Stimulated activated CD4-positive, alpha-beta T cell treated with anti-CD3 and anti-CD28 coated beads, Interleukin-1b, Interleukin-23, amount 100 ng/mL, for 48 hours (primary cell): ENCODE results near the gene KHDC1.
"Not testable (repeated sequence)": the region's sequence is repeated elsewhere in the genome, so short reads cannot be mapped to it uniquely, and the experiment has no call there.

Experiments used
- DNase-seq: peaks from one replicate; pipeline ENCODE4 v3.0.0-alpha.2; 2020

Gene KHDC1, protein sequence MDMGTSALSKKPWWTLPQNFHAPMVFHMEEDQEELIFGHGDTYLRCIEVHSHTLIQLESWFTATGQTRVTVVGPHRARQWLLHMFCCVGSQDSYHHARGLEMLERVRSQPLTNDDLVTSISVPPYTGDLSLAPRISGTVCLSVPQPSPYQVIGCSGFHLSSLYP

DNA sequence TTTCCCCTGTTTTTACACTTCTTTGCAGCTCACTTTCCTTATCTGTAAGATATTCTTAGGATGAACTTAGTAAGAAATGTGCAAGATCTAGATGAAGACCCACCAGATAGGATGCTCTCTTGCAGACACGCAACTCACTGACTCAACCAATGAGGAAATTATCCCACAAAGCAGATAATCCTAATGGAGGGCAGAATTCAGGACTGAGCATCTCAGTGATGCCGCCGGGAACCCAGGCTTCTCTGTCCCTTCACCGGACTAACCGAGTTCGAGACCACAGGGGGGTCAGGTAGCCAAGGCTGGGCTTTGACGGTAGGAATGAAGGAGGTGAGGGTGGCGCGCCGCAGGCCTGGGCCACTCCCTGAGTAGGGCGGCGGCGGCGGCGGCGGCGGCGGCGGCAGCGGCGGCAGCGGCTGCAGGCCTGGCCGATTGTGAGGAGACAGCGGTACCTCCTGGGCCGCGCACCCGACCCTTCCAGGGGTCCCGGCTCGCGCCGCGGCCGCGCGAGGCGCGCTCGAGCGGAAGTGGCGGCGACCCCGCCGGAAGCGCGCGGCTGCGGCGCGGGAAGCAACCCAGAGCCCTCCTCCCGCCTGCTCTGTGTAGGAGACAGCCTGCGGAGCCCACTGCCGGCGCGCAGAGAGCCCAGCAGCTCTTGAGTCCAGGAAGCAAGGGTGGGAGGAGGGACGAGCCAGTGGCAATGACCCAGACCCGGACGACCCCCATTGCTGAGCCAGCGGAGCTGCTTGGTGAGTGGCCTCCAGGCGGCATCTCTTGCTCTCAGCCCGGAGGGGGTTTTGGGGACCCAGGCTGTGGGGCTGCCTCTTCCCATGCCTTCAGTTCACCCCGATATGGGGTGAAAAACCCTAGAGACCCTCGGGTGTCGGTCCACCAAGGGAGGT lies at the start of gene KHDC1:
Gene KHDC1, minus strand, starts transcription at position 526 of the 899 bp plus-strand sequence. CDS start 20,679 bp downstream, outside the sequence.
- DNase-seq = peak; percentile 46

DNA sequence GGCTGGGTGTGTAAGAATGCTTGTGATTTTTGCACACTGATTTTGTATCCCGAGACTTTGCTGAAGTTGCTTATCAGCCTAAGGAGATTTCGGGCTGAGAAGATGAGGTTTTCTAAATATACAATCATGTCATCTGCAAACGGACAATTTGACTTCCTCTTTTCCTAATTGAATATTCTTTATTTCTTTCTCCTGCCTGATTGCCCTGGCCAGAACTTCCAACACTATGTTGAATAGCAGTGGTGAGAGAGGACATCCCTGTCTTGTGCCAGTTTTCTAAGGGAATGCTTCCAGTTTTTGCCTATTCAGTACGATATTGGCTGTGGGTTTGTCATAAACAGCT lies 47.5 kb upstream of the KHDC1 start:
- DNase-seq = not testable (repeated sequence)

DNA sequence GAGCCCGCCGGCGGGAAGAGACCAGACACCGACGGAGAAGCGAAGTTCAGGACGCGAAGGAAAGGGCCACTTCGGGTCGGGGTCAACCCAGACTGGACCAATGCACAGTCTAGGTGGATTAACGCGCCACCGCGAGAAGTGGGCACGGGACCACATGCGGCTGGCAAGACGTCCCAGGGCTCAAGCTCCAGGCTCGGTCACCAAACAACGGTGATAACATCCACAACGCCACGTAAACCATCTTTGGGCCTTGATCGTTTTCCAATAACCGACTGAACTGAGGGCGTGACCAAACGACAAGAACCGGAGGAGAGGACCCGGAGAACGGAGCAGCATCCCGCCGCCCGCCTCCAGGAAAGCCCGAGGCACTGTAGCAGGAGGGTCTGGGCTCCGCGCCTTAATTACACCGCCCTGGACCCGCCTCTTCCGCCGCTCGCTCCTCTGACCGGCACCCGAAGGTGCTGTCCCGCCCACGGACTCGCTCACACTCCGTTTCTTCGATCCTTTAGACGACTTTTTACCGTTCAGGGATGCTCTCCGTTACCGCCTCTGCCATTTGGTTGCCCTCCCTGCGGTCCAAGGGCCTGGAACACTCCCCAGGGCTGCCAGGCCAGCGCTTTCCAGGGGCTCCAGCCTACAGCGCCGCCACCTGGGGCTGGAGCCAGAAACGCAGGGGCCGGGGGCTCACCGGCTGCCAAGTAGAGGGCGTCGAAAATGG lies 46.9 kb upstream of the KHDC1 start:
- peak; percentile 60 for DNase-seq

DNA sequence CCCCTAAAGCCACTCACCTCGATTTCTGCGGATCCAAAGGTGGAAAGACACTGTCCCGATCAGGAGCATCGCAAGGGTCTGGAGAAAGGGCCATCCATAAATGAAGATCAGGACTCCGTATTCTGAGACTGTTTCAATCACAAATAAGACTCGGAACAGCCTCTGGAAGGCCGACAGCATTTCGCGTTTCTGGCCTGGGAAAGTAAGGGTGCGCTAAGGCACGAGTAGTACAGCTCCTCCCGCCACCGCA lies 46.5 kb upstream of the KHDC1 start:
- no peak for DNase-seq

DNA sequence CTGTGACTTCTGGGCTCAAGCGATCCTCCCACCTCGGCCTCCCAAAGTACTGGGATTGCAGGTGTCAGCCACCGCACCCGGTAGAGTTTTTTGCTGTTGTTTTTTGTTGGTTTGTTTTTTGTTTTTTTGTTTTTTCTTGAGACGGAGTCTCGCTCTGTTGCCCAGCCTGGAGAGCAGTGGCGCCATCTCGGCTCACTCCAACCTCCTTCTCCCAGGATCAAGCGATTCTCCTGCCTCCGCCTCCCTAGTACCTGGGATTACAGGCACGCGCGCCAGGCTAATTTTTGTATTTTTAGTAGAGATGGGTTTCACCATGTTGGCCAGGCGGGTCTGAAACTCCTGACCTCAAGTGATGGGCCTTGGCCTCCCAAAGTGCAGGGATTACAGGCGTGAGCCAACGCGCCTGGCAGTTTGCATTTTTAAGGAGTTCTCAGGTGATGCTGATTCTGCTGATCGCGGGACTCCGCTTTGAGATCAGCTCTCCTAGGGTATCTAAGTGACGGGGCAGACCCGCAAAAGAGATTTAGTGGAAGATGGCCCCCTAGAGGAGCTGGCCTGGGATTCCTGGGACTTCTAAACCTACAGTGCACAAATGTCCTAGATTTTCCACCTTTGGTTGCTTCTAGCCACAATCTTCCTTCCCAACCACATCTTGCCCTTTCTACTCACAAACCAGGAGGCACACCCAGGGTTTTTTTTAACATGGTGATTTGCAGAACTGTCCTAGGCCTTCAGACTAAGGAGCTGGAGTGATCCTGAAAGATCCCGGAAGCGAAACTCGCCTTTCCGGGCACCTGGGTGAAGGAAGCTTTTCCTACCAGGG lies 45.9 kb upstream of the KHDC1 start:
- no peak for DNase-seq

DNA sequence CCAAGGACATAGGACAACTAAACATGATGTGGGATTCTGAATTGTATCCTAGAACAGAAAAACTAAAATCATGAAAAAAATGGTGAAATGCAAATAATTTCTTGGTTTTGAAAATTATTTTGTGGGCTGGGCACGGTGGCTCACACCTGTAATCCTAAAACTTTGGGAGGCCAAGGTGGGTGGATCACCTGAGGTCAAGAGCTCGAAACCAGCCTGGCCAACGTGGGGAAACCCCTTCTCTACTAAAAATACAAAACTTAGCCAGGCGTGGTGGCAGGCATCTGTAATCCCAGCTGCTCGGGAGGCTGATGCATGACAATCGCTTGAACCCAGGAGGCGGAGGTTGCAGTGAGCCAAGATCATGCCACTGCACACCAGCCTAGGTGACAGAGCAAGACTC lies 40.8 kb upstream of the KHDC1 start:
- not testable (repeated sequence) for DNase-seq

DNA sequence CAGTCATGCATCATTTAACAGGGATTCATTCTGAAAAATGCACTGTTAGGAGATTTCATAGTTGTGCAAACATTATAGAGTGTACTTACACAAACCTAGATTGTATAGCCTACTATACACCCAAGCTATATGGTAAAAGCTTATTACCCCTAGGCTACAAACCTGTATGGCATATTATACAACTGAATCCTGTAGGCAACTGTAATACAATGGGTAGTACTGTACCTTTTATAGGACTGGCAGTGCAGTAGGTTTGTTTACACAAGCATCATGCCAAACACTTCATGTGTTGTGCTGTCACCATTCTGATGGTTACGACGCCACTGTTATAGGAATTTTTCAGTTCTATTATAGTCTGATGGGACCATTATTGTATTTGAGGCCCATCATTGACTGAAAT lies 39.3 kb upstream of the KHDC1 start:
- DNase-seq = no peak

DNA sequence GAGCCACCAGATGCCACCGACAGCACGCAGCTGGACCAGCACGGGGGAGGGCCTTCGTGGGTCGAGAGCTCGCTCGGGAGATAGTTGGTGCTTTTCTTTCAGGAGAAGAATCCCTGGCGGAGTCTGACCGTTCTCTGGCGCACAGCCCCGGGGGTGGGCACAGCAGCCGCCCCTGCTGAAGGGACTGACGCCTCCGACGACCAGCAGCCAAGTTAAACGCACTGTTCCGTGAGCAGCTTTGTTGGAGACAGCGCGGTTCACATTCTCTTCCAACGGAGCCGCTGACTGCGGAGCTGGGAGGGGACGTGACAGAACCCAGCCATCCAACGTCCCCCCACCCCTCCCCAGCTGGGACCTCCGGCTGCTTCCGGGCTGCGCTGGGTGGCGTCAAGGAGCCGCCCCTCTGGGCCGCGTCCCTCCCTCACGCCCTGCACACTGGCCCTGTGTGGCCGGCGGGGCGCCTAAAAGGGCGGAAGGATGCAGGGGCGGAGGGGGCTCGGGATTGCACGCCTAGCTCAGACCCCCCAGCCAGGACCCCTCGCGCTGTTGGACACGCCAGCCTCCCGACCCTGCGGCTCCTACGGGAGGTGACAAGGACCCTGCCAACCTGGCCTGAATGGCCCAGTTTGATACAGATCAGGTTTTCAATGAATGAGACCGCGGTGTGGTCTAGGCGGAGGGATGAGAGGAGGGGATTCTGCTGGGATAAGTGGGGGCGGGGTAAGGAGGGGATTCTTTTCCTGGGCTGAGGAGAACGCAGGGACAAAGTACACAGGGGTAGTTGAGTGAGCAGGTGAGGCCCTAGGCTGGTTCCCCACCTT lies 36.4 kb upstream of the KHDC1 start:
- no peak for DNase-seq

DNA sequence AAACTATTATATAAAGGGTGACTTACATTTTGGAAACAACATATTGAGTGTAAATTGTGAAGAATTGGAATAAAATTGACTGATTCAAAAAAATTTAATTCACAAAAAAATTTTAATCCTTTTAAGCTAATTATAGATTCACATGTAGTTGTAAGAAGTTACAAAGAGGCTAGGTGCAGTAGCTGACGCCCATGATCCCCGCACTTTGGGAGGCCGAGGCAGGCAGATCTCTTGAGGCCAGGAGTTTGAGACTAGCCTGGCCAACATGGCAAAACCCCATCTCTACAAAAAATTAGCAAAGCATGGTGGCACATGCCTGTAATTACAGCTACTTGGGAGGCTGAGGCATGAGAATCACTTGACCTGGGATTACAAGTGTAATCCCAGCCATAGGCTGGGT lies 30.3 kb upstream of the KHDC1 start:
- no peak for DNase-seq

DNA sequence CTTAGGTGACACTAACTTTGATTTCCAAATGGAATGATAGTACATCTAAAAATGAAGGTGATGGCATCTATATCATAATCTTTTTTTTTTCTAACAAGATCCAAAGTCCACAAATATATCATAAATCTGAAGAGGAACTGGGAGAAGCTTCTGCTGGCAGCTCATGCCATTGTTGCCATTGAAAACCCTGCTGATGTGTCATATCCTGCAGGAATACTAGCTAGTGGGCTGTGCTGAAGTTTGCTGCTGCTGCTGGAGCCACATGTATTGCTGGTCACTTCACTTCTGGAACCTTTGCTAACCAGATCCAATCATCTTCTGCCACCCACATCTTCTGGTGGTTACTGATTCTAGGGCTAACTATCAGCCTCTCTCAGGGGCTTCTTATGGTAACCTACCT lies 27.4 kb upstream of the KHDC1 start:
- DNase-seq = no peak

DNA sequence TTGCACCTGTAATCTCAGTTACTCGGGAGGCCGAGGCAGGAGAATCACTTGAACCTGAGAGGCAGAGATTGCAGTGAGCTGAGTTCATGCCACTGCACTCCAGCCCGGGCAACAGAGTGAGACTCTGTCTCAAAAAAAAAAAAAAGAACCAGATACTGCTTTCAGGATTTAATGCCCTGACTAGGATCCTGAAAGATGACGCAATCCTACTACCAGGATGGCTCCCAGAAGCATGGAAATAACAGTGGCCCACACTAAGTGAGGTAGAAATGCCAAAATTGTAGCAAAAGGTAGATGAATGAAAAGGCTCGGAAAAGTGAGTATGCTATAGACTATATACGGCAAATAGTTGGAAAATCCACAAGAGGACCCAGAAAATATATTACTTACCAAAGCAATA lies 23.8 kb upstream of the KHDC1 start:
- no peak for DNase-seq

DNA sequence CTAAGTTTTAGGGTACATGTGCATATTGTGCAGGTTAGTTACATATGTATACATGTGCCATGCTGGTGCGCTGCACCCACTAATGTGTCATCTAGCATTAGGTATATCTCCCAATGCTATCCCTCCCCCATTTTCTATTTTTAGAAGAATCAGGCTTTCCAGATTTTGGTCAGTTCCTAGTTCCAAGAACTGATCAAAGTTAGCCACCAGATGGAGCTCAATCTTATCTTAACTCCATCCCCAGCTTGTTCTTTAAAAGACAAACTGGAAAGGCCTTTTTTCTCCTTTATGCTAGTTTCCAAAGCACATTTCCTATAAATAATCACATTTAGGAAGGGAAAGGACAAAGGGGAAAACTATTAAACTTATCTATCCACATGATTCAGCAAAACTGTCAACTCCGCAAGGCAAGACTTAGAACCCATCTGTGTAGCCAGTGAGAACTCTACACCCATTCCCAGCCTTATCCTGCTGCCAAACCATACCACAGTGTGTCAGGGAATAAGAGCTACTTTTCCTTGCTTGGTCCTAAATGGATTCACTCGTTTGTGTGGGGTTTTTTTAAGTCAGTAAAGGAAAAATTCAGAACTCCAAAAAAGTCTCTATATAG lies 22.8 kb upstream of the KHDC1 start:
- DNase-seq = no peak

DNA sequence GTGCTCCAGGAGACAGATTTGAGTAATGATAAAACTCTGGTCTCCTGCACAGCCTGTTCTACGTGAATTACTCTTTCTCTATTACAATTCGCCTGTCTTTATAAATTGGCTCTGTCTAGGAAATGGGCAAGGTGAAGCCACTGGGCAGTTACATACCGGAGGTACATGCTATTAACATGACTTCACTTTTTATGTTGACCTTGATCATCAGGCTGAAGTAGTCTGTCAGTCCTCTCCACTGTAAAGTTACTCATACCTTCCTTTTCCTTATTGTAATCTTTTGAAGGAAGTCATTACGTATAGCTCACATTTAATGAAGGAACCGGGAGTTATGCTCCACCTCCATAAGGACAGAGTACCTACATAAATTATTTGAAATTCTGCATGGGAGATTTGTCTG lies 19.9 kb upstream of the KHDC1 start:
- DNase-seq = no peak

DNA sequence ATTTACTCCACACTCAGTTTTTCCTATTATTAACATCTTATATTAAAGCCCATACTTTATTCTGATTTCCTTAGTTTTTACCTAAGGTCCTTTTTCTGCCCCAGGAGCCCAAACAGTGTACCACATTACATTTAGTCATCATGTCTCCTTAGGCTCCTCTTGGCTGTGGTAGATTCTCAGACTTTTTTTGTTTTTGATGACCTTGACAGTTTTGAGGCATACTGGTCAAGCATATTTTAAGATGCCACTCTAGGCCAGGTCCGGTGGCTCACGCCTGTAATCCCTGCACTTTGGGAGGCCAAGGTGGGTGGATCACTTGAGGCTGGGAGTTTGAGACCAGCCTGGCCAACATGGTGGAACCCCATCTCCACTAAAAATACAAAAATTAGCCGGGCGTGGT lies 18.7 kb upstream of the KHDC1 start:
- DNase-seq = not testable (repeated sequence)

DNA sequence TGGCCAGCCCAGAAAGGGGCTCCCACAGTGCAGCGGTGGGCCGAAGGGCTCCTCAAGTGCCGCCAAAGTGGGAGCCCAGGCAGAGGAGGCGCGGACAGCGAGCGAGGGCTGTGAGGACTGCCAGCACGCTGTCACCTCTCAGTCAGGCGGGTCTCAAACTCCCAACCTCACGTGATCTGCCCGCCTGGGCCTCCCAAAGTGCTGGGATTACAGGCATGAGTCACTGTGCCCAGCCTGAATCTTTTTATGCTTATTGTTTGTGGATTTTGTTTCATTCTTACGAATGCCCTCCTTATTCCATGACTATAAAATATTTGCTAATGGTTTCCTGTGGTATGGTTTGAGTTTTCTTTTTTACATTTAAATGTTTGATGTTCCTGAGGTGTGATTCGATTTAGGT lies 6.3 kb upstream of the KHDC1 start:
- DNase-seq = not testable (repeated sequence)

DNA sequence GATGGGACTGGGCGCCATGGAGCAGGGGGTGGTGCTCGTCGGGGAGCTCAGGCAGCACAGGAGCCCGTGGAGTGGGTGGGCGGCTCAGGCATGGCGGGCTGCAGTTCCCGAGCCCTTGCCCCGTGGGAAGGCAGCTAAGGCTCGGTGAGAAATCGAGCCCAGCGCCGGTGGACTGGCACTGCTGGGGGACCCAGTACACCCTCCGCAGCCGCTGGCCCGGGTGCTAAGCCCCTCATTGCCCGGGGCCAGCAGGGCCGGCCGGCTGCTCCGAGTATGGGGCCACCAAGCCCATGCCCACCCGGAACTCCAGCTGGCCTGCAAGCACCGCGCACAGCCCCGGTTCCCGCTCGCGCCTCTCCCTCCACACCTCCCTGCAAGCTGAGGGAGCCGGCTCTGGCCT lies 5.9 kb upstream of the KHDC1 start:
- not testable (repeated sequence) for DNase-seq

DNA sequence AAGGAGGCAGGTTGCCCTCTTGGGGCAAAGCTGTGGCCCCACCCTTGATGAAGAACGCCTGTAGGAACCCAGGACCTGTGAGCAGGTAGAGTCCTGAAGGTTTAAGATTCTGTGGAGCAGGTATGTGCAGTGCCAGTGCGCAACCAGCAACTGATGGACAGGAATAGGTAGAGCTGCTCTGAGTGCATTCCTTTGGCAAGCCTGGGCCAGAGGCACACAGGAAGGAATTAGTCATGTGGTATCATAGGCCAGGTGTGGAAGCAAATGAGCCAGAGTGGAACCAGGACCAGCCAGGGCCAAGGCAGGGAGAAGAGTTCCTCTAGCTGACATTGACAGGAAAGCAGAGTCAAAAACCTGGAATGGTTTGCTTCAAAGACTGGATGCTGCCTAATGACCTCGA lies 1.4 kb upstream of the KHDC1 start:
- DNase-seq = peak; percentile 3

DNA sequence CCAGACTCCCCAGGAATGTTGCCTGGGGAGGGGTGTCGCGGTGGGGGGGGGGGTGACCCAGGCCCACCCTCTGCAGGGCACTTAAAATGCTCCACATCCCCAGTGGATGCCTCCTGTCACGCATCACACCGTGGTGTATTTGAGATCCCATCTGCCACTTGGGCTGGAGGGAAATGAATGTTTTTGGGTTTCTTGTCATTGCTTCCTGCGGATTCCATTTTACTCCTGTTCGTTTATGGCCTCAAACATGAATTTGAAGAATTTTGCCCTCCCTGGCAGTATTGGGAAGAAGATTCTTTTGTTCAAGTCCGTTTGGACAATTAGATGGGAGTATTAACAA lies 544 bp upstream of the KHDC1 start:
- DNase-seq = no peak

DNA sequence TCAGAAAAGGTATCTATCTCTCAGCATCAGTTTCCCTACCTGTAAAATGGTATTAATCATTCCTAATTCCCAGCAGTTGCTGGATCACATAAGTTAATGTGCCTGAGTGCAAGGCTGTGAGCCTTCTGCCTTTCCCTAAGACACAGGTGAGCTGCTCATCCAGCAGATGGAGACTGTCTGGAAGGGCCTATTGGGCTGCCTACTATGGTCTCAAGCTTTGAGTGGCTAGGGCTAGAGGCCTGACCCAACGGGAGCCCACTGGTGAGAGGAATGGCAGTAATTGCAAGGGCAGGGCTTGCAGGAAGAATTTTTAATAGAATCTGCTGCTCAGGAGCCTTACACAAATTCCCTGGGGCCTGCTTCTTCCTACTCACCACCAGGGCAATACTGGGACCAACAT lies 4.3 kb downstream of the KHDC1 start:
- no peak for DNase-seq

DNA sequence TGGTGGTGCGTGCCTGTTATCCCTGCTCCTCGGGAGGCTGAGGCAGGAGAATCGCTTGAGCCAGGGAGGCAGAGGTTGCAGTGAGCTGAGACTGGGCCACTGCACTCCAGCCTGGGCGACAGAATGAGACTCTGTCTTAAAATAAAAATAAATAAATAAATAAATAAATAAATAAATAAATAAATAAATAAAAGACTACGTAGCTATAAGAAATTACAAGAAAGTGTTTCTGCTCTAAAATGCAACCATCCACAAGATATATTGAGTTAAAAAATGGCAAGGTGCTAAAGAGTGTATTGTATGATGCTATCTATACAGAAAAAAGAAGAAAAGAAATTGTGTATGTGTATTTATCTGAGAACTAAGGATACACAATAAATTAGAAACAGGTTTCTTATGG lies 8.7 kb downstream of the KHDC1 start:
- not testable (repeated sequence) for DNase-seq

DNA sequence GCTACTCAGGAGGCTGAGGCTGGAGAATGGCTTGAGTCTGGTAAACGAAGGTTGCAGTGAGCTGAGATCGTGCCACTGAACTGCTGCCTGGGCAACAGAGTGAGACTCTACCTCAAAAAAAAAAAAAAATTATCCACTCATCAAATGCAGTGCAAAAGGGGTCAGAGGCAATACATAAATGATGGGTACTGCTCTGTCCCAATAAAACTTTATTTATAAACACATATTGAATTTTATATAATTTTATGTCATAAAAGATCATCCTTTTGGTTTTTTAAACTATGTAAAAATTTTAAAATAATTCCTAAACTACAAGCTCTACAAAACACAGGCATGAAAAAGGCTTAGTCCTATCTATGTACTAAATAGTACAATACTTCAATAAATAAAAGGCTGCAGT lies 10.3 kb downstream of the KHDC1 start:
- DNase-seq = no peak

DNA sequence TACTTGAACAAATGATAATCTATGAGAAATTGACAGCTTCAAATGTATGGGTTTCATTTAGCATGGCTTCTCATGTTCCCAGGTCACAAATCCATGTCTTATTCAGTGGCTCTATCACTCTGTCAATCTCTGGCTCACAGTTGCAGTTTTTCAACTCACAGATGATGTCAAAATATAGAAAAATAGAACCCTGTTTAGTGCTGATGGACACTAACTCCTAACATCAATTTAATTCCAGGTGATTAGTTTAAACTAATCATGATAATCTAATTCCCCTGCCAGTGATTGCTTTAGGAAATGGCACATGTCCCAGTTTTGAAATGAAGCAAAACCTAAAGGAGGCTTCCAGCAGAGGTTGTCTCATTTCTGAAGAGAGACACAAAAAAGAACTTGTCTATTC lies 13.0 kb downstream of the KHDC1 start:
- no peak for DNase-seq
